ENCODE measurements around the gene STXBP6. TPM values are rescaled to one million over a fixed set of nuclear protein-coding genes. Genes with fewer than 3 reads are reported as not detected.
A peak's percentile ranks its signal among the peaks of the same experiment; 100 is the strongest.
"Not testable (repeated sequence)": the region's sequence is repeated elsewhere in the genome, so short reads cannot be mapped to it uniquely, and the experiment has no call there.

STXBP6 gene
- polyA plus RNA-seq, 10 donors, result 14.4 to 28.2 (median 20.9) TPM

GRCh38 chr14:24990773-24991172 is 59.2 kb downstream of the STXBP6 start:
- no peak for DNase-seq

- DNase-seq, result no peak
Measured at GRCh38 chr14:24990050-24990449, 59.9 kb downstream of the STXBP6 start.

- peak in 1 of 3 donors; percentile 47 for DNase-seq
Measured at GRCh38 chr14:24988760-24989159, 61.2 kb downstream of the STXBP6 start.

GRCh38 chr14:24986206-24986893 is 63.6 kb downstream of the STXBP6 start:
- peak in 2 of 3 donors; percentile 30 to 52 for DNase-seq

GRCh38 chr14:24984846-24985589 is 64.9 kb downstream of the STXBP6 start:
- peak in 2 of 3 donors; percentile 38 to 72 for DNase-seq

- no peak for DNase-seq
Measured at GRCh38 chr14:24982472-24983155, 67.3 kb downstream of the STXBP6 start.

GRCh38 chr14:24979725-24980239 is 70.2 kb downstream of the STXBP6 start:
- DNase-seq, result no peak

GRCh38 chr14:24978862-24979724 is 70.9 kb downstream of the STXBP6 start:
- no peak for DNase-seq

GRCh38 chr14:24976602-24977001 is 73.3 kb downstream of the STXBP6 start:
- DNase-seq, result no peak

GRCh38 chr14:24975393-24975792 is 74.6 kb downstream of the STXBP6 start:
- no peak for DNase-seq

- DNase-seq, result no peak
Measured at GRCh38 chr14:24974591-24975374, 75.2 kb downstream of the STXBP6 start.

GRCh38 chr14:24972844-24973243 is 77.1 kb downstream of the STXBP6 start:
- no peak for DNase-seq

- no peak for DNase-seq
Measured at GRCh38 chr14:24971255-24971654, 78.7 kb downstream of the STXBP6 start.

- DNase-seq, result no peak
Measured at GRCh38 chr14:24966579-24966964, 83.4 kb downstream of the STXBP6 start.

GRCh38 chr14:24965934-24966578 is 83.9 kb downstream of the STXBP6 start:
- peak; percentile 90 to 95 (median 93) for DNase-seq

- no peak for DNase-seq
Measured at GRCh38 chr14:24965578-24965933, 84.4 kb downstream of the STXBP6 start.

- no peak for DNase-seq
Measured at GRCh38 chr14:24964591-24964990, 85.4 kb downstream of the STXBP6 start.

- DNase-seq, result no peak
Measured at GRCh38 chr14:24964048-24964447, 85.9 kb downstream of the STXBP6 start.

- not testable (repeated sequence) for DNase-seq
Measured at GRCh38 chr14:24962118-24962517, 87.8 kb downstream of the STXBP6 start.

- no peak for DNase-seq
Measured at GRCh38 chr14:24960816-24961215, 89.1 kb downstream of the STXBP6 start.

Data from muscle of back (tissue), 11 donors.